HAP-1 (cell line): Measurements from ENCODE around the gene SLC6A8.
"Not testable (repeated sequence)": the region's sequence is repeated elsewhere in the genome, so short reads cannot be mapped to it uniquely, and the experiment has no call there.

Experiments
- DNase-seq, 2 experiments: peaks; one replicate each; pipeline ENCODE4 v3.0.0-alpha.2; 2016 to 2020; ENCODE audit warnings: low spot score in 2 of 2
- H3K27me3 ChIP-seq: fragments of 250-450 bp; sonication (Bioruptor Pico); 2 replicates; pipeline ENCODE4 v1.5.1; 2020; ENCODE audit warnings: low read depth, mild to moderate bottlenecking, moderate library complexity
- H3K36me3 ChIP-seq: fragments of 250-450 bp; sonication (Bioruptor Pico); replicated peaks from 2 replicates; pipeline ENCODE4 v1.5.1; 2020; ENCODE audit warnings: mild to moderate bottlenecking
- H3K4me1 ChIP-seq: fragments of 250-450 bp; sonication (Bioruptor Pico); 2 replicates; pipeline ENCODE4 v1.5.1; 2020; ENCODE audit warnings: mild to moderate bottlenecking
- H3K4me3 ChIP-seq: fragments of 250-450 bp; sonication (Bioruptor Pico); 2 replicates; pipeline ENCODE4 v1.5.1; 2020; ENCODE audit warnings: mild to moderate bottlenecking, moderate library complexity
- H3K9me3 ChIP-seq: fragments of 250-450 bp; sonication (Bioruptor Pico); 2 replicates; pipeline ENCODE4 v1.5.1; 2020; ENCODE audit warnings: mild to moderate bottlenecking, moderate library complexity
- in situ Hi-C: fragments of 300-500 bp; cut with MboI; formaldehyde crosslinking; loops from 3 replicates; pipeline ENCODE4 v1.14.3; 2020; ENCODE audit warnings: low sequenced_read_pairs, inconsistent platforms, mixed read lengths

The SLC6A8 gene

GRCh38 chrX:153736871-153737441 lies 49.2 kb downstream of the SLC6A8 start:
- H3K27me3 ChIP-seq, result no peaks in the 10 kb centered on the region
- DNase-seq, result no peak
- H3K9me3 ChIP-seq, result no peaks in the 10 kb centered on the region
- H3K4me3 ChIP-seq, result no peak overlapping the region
- no peaks in the 10 kb centered on the region for H3K4me1 ChIP-seq
- no peaks in the 10 kb centered on the region for H3K36me3 ChIP-seq
- in situ Hi-C loops, result no loop called here

GRCh38 chrX:153738056-153738605 lies 50.4 kb downstream of the SLC6A8 start:
- H3K4me1 ChIP-seq, result no peaks in the 10 kb centered on the region
- no peaks in the 10 kb centered on the region for H3K9me3 ChIP-seq
- in situ Hi-C loops, result no loop called here

GRCh38 chrX:153739754-153740486 lies 52.2 kb downstream of the SLC6A8 start:
- Histone ChIP-seq H3K36me3 (no peaks in the 10 kb centered on the region), H3K9me3 (no peaks in the 10 kb centered on the region), H3K4me3 (no peak overlapping the region), H3K27me3 (no peaks in the 10 kb centered on the region), H3K4me1 (no peaks in the 10 kb centered on the region)
- in situ Hi-C loops, result no loop called here
- DNase-seq, result no peak

More at GRCh38 chrX:153738056-153738605, 50.4 kb downstream of the SLC6A8 start:
- Histone ChIP-seq H3K4me3 (no peak overlapping the region), H3K27me3 (no peaks in the 10 kb centered on the region), H3K36me3 (no peaks in the 10 kb centered on the region)
- DNase-seq, result no peak

GRCh38 chrX:153740631-153741222 lies 53.0 kb downstream of the SLC6A8 start:
- H3K4me3 ChIP-seq, result no peak overlapping the region
- no peaks in the 10 kb centered on the region for H3K36me3 ChIP-seq
- no peaks in the 10 kb centered on the region for H3K9me3 ChIP-seq
- no peaks in the 10 kb centered on the region for H3K27me3 ChIP-seq
- in situ Hi-C loops, result no loop called here
- H3K4me1 ChIP-seq, result no peaks in the 10 kb centered on the region
- no peak for DNase-seq

- Histone ChIP-seq H3K27me3 (no peaks in the 10 kb centered on the region), H3K4me3 (no peak overlapping the region), H3K4me1 (no peaks in the 10 kb centered on the region), H3K9me3 (no peaks in the 10 kb centered on the region), H3K36me3 (no peaks in the 10 kb centered on the region)
- no peak for DNase-seq
- in situ Hi-C loops, result no loop called here
These were observed 53.7 kb downstream of the SLC6A8 start for GRCh38 chrX:153741446-153741845.

GRCh38 chrX:153742111-153742510 lies 54.4 kb downstream of the SLC6A8 start:
- H3K36me3 ChIP-seq, H3K4me1 ChIP-seq, in situ Hi-C loops, H3K4me3 ChIP-seq, DNase-seq, H3K9me3 ChIP-seq, H3K27me3 ChIP-seq: not testable (repeated sequence)

- DNase-seq, H3K36me3 ChIP-seq, H3K4me1 ChIP-seq, H3K27me3 ChIP-seq, H3K9me3 ChIP-seq, H3K4me3 ChIP-seq, in situ Hi-C loops: not testable (repeated sequence)
These were observed 55.2 kb downstream of the SLC6A8 start for GRCh38 chrX:153742796-153743467.

GRCh38 chrX:153743468-153744209 lies 55.9 kb downstream of the SLC6A8 start:
- DNase-seq, result peak in 1 of 2 experiments; percentile 73
- H3K4me1 ChIP-seq, H3K27me3 ChIP-seq, H3K4me3 ChIP-seq, in situ Hi-C loops, H3K36me3 ChIP-seq, H3K9me3 ChIP-seq: not testable (repeated sequence)

GRCh38 chrX:153744210-153745066 lies 56.7 kb downstream of the SLC6A8 start:
- Histone ChIP-seq H3K4me3 (no peak overlapping the region), H3K9me3 (no peaks in the 10 kb centered on the region), H3K36me3 (no peaks in the 10 kb centered on the region), H3K4me1 (no peaks in the 10 kb centered on the region), H3K27me3 (no peaks in the 10 kb centered on the region)
- in situ Hi-C loops, result no loop called here
- DNase-seq, result peak in 1 of 2 experiments; percentile 64

- DNase-seq, H3K36me3 ChIP-seq, H3K27me3 ChIP-seq, in situ Hi-C loops, H3K4me3 ChIP-seq, H3K4me1 ChIP-seq, H3K9me3 ChIP-seq: not testable (repeated sequence)
These were observed 57.3 kb downstream of the SLC6A8 start for GRCh38 chrX:153745067-153745433.
